Neural cell (in vitro differentiated cells): ENCODE measurements around the gene NDUFA8. TPM values are rescaled to one million over a fixed set of nuclear protein-coding genes. Genes with fewer than 3 reads are reported as not detected.

Experiments
- H2AFZ ChIP-seq: fragments of 200-600, 300-800 bp; sonication (generic), shearing (Covaris generic); 2 replicates; pipeline ENCODE4 v1.6.0; 2014; ENCODE audit warnings: low read depth, mild to moderate bottlenecking, antibody characterized with exemption, low read length, moderate library complexity
- H3F3A ChIP-seq: fragments of 200-600 bp; shearing (Covaris generic); 2 replicates; pipeline ENCODE4 v1.6.1; 2016; ENCODE audit warnings: mild to moderate bottlenecking, moderate library complexity, mixed read lengths, antibody characterized with exemption, low read length; ENCODE audit not compliant: insufficient read depth, poor library complexity, severe bottlenecking
- H3K27ac ChIP-seq: fragments of 200-600, 300-800 bp; sonication (generic), shearing (Covaris generic); 2 replicates; pipeline ENCODE4 v1.5.1; 2014; ENCODE audit warnings: mild to moderate bottlenecking, low read length, moderate library complexity
- H3K27me3 ChIP-seq: fragments of 300-800, 200-600 bp; sonication (generic), shearing (Covaris generic); 2 replicates; pipeline ENCODE4 v1.6.0; 2014; ENCODE audit warnings: mild to moderate bottlenecking, low read depth, low read length, moderate library complexity; ENCODE audit not compliant: insufficient read depth
- H3K36me3 ChIP-seq: fragments of 300-800, 200-600 bp; sonication (generic), shearing (Covaris generic); 2 replicates; pipeline ENCODE4 v1.5.1; 2014; ENCODE audit warnings: mild to moderate bottlenecking, antibody characterized with exemption, low read length, moderate library complexity; ENCODE audit not compliant: insufficient read depth
- H3K4me2 ChIP-seq: fragments of 300-800, 200-600 bp; sonication (generic), shearing (Covaris generic); 2 replicates; pipeline ENCODE4 v1.6.0; 2014; ENCODE audit warnings: mild to moderate bottlenecking, low read length
- H3K4me3 ChIP-seq: fragments of 300-800, 200-600 bp; sonication (generic), shearing (Covaris generic); 2 replicates; pipeline ENCODE4 v1.5.1; 2014; ENCODE audit warnings: mild to moderate bottlenecking, low read length, moderate library complexity
- H3K79me2 ChIP-seq: fragments of 200-600 bp; shearing (Covaris generic); replicated peaks from 2 replicates; pipeline ENCODE4 v1.6.0; 2014; ENCODE audit warnings: mild to moderate bottlenecking, low read length, moderate library complexity; ENCODE audit not compliant: insufficient read depth
- H3K9ac ChIP-seq: fragments of 300-800, 200-600 bp; sonication (generic), shearing (Covaris generic); 2 replicates; pipeline ENCODE4 v1.6.1; 2016; ENCODE audit warnings: mild to moderate bottlenecking, low read length, mixed read lengths
- H3K9me2 ChIP-seq: fragments of 200-600 bp; shearing (Covaris generic); 2 replicates; pipeline ENCODE4 v1.6.1; 2016; ENCODE audit warnings: mild to moderate bottlenecking, low read length, mixed read lengths; ENCODE audit not compliant: insufficient read depth
- H3K9me3 ChIP-seq: fragments of 200-600, 300-800 bp; sonication (generic), shearing (Covaris generic); 2 replicates; pipeline ENCODE4 v1.6.1; 2016; ENCODE audit warnings: mild to moderate bottlenecking, mixed run types, low read length, moderate library complexity, mixed read lengths
- H4K20me1 ChIP-seq: fragments of 200-600 bp; shearing (Covaris generic); 2 replicates; pipeline ENCODE4 v1.6.1; 2016; ENCODE audit warnings: mild to moderate bottlenecking, mixed run types; ENCODE audit not compliant: insufficient read depth
- EP300 ChIP-seq: fragments of 450-650 bp; conservative IDR thresholded peaks from 2 replicates; pipeline ENCODE4 v1.6.1; 2014; ENCODE audit warnings: antibody characterized with exemption, mild to moderate bottlenecking, moderate library complexity; ENCODE audit not compliant: poor library complexity, severe bottlenecking
- EZH2 ChIP-seq: fragments of 200-600, 300-800 bp; shearing (Covaris generic), sonication (generic); IDR thresholded peaks from 2 replicates; pipeline ENCODE4 v1.6.1; 2014; ENCODE audit warnings: antibody characterized with exemption, low read length, borderline replicate concordance, mild to moderate bottlenecking; ENCODE audit not compliant: insufficient read depth, poor library complexity, severe bottlenecking
- MXI1 ChIP-seq: fragments of 450-650 bp; conservative IDR thresholded peaks from 2 replicates; pipeline ENCODE4 v1.6.1; 2014; ENCODE audit warnings: antibody characterized with exemption, mild to moderate bottlenecking; ENCODE audit not compliant: poor library complexity, severe bottlenecking
- POLR2AphosphoS5 ChIP-seq: IDR thresholded peaks from 2 replicates; pipeline ENCODE4 v1.6.1; 2012
- RAD21 ChIP-seq: fragments of 450-650 bp; conservative IDR thresholded peaks from 2 replicates; pipeline ENCODE4 v1.6.1; 2014; ENCODE audit warnings: antibody characterized with exemption, mild to moderate bottlenecking, moderate library complexity
- SMC3 ChIP-seq: fragments of 450-650 bp; conservative IDR thresholded peaks from 2 replicates; pipeline ENCODE4 v1.6.1; 2014; ENCODE audit warnings: antibody characterized with exemption, mild to moderate bottlenecking, moderate library complexity; ENCODE audit not compliant: poor library complexity
- TAF1 ChIP-seq: IDR thresholded peaks from 2 replicates; pipeline ENCODE4 v1.6.1; 2012; ENCODE audit warnings: low read depth
- polyA plus RNA-seq: library from polyadenylated mRNA; depleted of rRNA; stranded (reverse); fragments of >200 nt; gene quantifications from 2 replicates; pipeline ENCODE4 v1.2.3, GENCODE V29; 2014
- TF ChIP-seq, protein P1 (sequence below): IDR thresholded peaks from 2 replicates; pipeline ENCODE4 v1.6.1; 2012; ENCODE audit warnings: borderline replicate concordance
- TF ChIP-seq, protein P2 (sequence below): fragments of 450-650 bp; IDR thresholded peaks from 2 replicates; pipeline ENCODE4 v1.5.1; 2014; ENCODE audit warnings: antibody characterized with exemption, mild to moderate bottlenecking, moderate library complexity; ENCODE audit not compliant: poor library complexity, severe bottlenecking

Gene NDUFA8
- polyA plus RNA-seq, 1 donor from 2014 or later: 65.0 TPM

DNA sequence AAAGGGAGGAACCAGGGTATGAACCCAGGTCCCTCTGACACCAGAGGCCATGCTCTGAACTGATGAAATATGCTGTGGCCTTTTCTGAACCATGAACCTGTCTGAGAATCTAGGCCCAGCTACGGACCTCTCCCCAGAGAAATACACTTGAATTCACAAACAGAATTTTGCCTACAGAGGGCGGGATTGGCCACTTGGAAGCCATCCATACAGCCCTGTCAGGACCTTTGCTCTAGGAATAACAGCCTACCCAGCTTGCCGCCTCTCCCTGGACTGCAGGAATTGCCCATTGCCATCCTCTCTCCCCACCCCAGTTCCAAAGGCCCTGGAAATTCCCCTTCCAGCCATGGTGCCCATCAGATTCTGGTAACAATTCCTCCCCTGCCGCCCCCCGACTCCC lies 26.7 kb upstream of the NDUFA8 start:
- Histone ChIP-seq H3K9me2 (no peaks in the 10 kb centered on the region), H2AFZ (no peak overlapping the region), H3K9ac (no peak overlapping the region), H3K4me3 (no peak overlapping the region), H3F3A (no peaks in the 10 kb centered on the region), H3K27ac (no peak overlapping the region), H3K36me3 (no peaks in the 10 kb centered on the region), H3K9me3 (no peaks in the 10 kb centered on the region), H3K79me2 (no peaks in the 10 kb centered on the region), H4K20me1 (no peaks in the 10 kb centered on the region), H3K4me2 (no peak overlapping the region), H3K27me3 (no peaks in the 10 kb centered on the region)
- TF ChIP-seq EZH2 (no peak), POLR2AphosphoS5 (no peak), TAF1 (no peak), SMC3 (no peak), EP300 (no peak), MXI1 (no peak)
- TF ChIP-seq, protein P1, sequence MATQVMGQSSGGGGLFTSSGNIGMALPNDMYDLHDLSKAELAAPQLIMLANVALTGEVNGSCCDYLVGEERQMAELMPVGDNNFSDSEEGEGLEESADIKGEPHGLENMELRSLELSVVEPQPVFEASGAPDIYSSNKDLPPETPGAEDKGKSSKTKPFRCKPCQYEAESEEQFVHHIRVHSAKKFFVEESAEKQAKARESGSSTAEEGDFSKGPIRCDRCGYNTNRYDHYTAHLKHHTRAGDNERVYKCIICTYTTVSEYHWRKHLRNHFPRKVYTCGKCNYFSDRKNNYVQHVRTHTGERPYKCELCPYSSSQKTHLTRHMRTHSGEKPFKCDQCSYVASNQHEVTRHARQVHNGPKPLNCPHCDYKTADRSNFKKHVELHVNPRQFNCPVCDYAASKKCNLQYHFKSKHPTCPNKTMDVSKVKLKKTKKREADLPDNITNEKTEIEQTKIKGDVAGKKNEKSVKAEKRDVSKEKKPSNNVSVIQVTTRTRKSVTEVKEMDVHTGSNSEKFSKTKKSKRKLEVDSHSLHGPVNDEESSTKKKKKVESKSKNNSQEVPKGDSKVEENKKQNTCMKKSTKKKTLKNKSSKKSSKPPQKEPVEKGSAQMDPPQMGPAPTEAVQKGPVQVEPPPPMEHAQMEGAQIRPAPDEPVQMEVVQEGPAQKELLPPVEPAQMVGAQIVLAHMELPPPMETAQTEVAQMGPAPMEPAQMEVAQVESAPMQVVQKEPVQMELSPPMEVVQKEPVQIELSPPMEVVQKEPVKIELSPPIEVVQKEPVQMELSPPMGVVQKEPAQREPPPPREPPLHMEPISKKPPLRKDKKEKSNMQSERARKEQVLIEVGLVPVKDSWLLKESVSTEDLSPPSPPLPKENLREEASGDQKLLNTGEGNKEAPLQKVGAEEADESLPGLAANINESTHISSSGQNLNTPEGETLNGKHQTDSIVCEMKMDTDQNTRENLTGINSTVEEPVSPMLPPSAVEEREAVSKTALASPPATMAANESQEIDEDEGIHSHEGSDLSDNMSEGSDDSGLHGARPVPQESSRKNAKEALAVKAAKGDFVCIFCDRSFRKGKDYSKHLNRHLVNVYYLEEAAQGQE: no peak
- TF ChIP-seq, protein P2, sequence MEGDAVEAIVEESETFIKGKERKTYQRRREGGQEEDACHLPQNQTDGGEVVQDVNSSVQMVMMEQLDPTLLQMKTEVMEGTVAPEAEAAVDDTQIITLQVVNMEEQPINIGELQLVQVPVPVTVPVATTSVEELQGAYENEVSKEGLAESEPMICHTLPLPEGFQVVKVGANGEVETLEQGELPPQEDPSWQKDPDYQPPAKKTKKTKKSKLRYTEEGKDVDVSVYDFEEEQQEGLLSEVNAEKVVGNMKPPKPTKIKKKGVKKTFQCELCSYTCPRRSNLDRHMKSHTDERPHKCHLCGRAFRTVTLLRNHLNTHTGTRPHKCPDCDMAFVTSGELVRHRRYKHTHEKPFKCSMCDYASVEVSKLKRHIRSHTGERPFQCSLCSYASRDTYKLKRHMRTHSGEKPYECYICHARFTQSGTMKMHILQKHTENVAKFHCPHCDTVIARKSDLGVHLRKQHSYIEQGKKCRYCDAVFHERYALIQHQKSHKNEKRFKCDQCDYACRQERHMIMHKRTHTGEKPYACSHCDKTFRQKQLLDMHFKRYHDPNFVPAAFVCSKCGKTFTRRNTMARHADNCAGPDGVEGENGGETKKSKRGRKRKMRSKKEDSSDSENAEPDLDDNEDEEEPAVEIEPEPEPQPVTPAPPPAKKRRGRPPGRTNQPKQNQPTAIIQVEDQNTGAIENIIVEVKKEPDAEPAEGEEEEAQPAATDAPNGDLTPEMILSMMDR: no peak

DNA sequence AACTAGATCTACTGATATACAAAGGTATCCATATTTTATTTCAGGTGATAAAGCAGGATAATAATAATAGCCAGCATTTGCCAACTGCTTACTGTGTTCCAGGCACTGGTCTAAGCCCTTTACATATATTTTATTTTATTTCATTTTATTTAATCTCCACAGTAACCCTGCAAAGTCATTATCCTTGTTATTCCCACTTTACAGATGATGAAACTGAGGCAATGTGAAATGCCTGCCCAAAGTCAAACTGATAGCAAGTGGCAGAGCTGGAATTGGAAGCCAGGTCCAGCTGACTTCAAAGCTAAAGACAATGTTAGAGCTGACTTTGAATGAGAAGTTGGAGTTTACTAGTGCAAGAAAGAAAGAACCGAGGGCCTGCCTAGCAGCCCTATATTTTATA lies 25.0 kb upstream of the NDUFA8 start:
- no peaks in the 10 kb centered on the region for H3K9me3 ChIP-seq
- H3K27me3 ChIP-seq: no peaks in the 10 kb centered on the region
- H3K4me2 ChIP-seq: no peak overlapping the region
- no peaks in the 10 kb centered on the region for H3K79me2 ChIP-seq
- no peaks in the 10 kb centered on the region for H3K9me2 ChIP-seq
- no peaks in the 10 kb centered on the region for H4K20me1 ChIP-seq
- H3K4me3 ChIP-seq: no peak overlapping the region
- no peak overlapping the region for H3K9ac ChIP-seq
- no peak overlapping the region for H3K27ac ChIP-seq
- no peaks in the 10 kb centered on the region for H3K36me3 ChIP-seq
- no peak overlapping the region for H2AFZ ChIP-seq
- H3F3A ChIP-seq: no peaks in the 10 kb centered on the region
- TF ChIP-seq, protein P1: no peak
- TF ChIP-seq RAD21: no peak
- TF ChIP-seq EZH2: no peak
- TF ChIP-seq MXI1: no peak
